Glutamatergic neuron (in vitro differentiated cells): ENCODE measurements around the gene CHST8. TPM values are rescaled to one million over a fixed set of nuclear protein-coding genes. Genes with fewer than 3 reads are reported as not detected.
A peak's percentile ranks its signal among the peaks of the same experiment; 100 is the strongest.
"Not testable (repeated sequence)": the region's sequence is repeated elsewhere in the genome, so short reads cannot be mapped to it uniquely, and the experiment has no call there.

ENCODE experiments used
- DNase-seq: peaks from one replicate; pipeline ENCODE4 v3.0.0; 2022
- H3K27ac Mint-ChIP-seq: one replicate; pipeline ENCODE4 v1.8.0; 2020; ENCODE audit warnings: mild to moderate bottlenecking, mixed read lengths, inconsistent platforms; ENCODE audit not compliant: unreplicated experiment
- H3K27me3 Mint-ChIP-seq: one replicate; pipeline ENCODE4 v1.8.0; 2020; ENCODE audit warnings: mild to moderate bottlenecking, moderate library complexity, mixed read lengths, inconsistent platforms; ENCODE audit not compliant: unreplicated experiment
- H3K36me3 Mint-ChIP-seq: one replicate; pipeline ENCODE4 v1.8.0; 2020; ENCODE audit warnings: mild to moderate bottlenecking, mixed read lengths, inconsistent platforms; ENCODE audit not compliant: unreplicated experiment
- H3K4me1 Mint-ChIP-seq: one replicate; pipeline ENCODE4 v1.8.0; 2020; ENCODE audit warnings: mild to moderate bottlenecking, low read depth, mixed read lengths, inconsistent platforms; ENCODE audit not compliant: unreplicated experiment
- H3K4me3 Mint-ChIP-seq: one replicate; pipeline ENCODE4 v1.8.0; 2020; ENCODE audit warnings: mild to moderate bottlenecking, mixed read lengths, inconsistent platforms; ENCODE audit not compliant: unreplicated experiment
- H3K9me3 Mint-ChIP-seq: one replicate; pipeline ENCODE4 v1.8.0; 2020; ENCODE audit warnings: mild to moderate bottlenecking, moderate library complexity, mixed read lengths, inconsistent platforms; ENCODE audit not compliant: unreplicated experiment
- total RNA-seq: library from RNA; stranded (reverse); fragmentation: NEBNext Ultra II Directional; extraction: Animal tissue kit (Norgen Biotek cat#: 25700); gene quantifications from one replicate; pipeline ENCODE4 v1.2.1, GENCODE V29; 2021; ENCODE audit not compliant: unreplicated experiment
- TF ChIP-seq, protein P1 (sequence below): fragments of 200-600 bp; sonication (generic); IDR thresholded peaks from one replicate; pipeline ENCODE4 v1.5.0; 2021; ENCODE audit not compliant: partially characterized antibody, unreplicated experiment

CHST8 gene
- total RNA-seq, 1 donor from 2014 or later = 235 TPM

DNA sequence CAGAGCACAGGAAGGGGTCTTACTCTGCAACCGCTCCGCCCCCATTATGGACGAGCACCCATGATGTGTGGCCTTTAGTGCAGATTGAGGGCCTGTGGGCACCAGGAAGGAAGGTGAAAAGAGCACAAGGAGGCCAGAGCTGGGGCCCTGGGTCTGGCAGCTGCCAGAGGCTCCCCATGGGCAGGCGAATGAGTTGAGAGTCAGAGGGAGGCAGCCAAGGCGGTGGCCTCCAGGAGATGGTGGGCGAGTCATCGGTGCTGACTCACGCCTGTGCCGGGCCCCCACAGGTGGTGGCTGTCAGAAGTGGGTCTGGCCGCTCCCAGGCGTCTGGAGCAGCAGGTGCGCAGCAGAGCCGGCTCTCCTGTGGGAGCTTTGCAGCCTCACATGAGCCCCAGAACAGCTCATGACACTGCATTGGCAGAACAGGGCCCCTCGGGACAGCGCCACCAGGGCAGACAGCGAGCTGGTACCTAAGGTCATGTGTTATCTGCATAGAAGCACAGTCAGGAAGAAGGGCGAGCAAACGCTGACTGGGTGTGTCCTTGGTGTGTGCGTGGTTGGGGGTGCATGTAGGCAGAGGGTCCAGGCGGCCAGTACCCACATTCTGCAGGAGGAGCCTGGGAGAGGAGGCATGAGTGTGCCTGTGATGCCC lies 68.8 kb downstream of the CHST8 start:
- Mint-ChIP-seq H3K27ac (peak overlapping the region; percentile 82), H3K36me3 (peaks cover 2% of the 10 kb centered on the region), H3K4me3 (peak overlapping the region; percentile 52), H3K4me1 (peaks cover 56% of the 10 kb centered on the region), H3K27me3 (peaks cover 47% of the 10 kb centered on the region), H3K9me3 (peaks cover 37% of the 10 kb centered on the region)
- no peak for DNase-seq
- TF ChIP-seq, protein P1, sequence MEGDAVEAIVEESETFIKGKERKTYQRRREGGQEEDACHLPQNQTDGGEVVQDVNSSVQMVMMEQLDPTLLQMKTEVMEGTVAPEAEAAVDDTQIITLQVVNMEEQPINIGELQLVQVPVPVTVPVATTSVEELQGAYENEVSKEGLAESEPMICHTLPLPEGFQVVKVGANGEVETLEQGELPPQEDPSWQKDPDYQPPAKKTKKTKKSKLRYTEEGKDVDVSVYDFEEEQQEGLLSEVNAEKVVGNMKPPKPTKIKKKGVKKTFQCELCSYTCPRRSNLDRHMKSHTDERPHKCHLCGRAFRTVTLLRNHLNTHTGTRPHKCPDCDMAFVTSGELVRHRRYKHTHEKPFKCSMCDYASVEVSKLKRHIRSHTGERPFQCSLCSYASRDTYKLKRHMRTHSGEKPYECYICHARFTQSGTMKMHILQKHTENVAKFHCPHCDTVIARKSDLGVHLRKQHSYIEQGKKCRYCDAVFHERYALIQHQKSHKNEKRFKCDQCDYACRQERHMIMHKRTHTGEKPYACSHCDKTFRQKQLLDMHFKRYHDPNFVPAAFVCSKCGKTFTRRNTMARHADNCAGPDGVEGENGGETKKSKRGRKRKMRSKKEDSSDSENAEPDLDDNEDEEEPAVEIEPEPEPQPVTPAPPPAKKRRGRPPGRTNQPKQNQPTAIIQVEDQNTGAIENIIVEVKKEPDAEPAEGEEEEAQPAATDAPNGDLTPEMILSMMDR = no peak

DNA sequence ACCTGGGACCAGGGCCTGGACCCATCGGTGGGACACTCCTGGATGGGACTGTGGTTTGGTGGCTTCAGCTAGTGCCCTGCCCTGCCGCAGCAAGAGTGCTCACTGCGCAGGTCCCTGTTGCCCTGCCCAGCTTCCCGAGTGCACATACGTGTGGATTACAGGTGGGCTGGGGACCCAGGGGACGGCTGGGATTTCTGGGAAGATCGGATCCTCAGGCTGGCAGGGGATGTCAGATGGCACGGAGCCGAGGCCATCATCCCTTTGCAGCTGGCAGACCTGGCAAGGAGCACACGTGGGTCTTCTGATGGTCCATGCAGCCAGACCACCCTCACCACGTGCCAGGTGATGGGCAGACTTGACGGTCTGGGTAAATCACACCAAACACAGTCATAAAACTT lies 69.3 kb downstream of the CHST8 start:
- Mint-ChIP-seq H3K36me3 (no peaks in the 10 kb centered on the region), H3K27ac (peak overlapping the region; percentile 17), H3K4me3 (peak overlapping the region; percentile 52), H3K4me1 (peaks cover 51% of the 10 kb centered on the region), H3K27me3 (peaks cover 41% of the 10 kb centered on the region), H3K9me3 (peaks cover 36% of the 10 kb centered on the region)
- TF ChIP-seq, protein P1 = no peak
- no peak for DNase-seq

DNA sequence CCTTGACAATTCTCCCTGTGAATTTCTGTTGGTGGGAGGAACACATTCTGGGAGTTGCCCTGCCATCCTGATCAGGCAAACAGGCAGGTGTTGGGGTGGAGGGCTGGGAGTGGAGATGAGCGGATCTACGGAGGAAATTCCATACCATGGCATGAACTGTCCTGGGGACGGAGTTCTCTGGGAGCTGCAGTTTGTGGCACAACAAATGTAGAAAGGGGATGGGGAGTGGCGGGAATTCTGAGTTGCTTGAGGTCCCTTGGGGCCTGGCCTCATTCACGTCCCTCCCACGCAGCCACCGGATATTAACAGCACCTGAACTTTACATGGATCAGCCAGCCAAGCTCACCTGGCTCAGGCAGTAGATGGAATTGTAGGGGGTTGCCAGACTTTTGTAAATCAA lies 70.0 kb downstream of the CHST8 start:
- peak overlapping the region; percentile 52 for H3K27ac Mint-ChIP-seq
- peak overlapping the region; percentile 72 for H3K4me3 Mint-ChIP-seq
- no peak for DNase-seq
- H3K27me3 Mint-ChIP-seq = peaks cover 35% of the 10 kb centered on the region
- TF ChIP-seq, protein P1 = no peak
- peaks cover 32% of the 10 kb centered on the region for H3K9me3 Mint-ChIP-seq
- no peaks in the 10 kb centered on the region for H3K36me3 Mint-ChIP-seq
- H3K4me1 Mint-ChIP-seq = peaks cover 45% of the 10 kb centered on the region

DNA sequence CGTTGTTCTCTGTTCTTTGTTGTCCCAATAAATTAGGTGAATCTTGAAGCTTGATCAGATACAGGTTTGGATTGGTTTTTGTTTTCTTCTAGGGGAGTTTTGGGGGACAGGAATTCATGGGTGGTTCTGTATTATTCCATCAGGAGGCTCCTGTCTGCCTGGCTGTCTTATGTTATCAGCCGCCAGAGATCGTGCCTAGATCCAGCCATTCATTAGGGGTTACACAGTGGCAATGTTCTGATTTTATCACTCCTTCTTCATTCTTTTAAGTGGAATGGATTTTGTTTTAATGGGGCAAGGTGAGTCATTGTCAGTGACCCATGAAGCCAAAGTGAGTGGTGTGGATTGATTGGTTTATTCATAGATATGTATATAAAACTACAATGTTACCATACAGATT lies 71.9 kb downstream of the CHST8 start:
- Mint-ChIP-seq H3K36me3 (no peaks in the 10 kb centered on the region), H3K9me3 (peaks cover 19% of the 10 kb centered on the region), H3K27ac (no peak overlapping the region), H3K4me1 (peaks cover 32% of the 10 kb centered on the region), H3K27me3 (peaks cover 22% of the 10 kb centered on the region), H3K4me3 (no peak overlapping the region)
- TF ChIP-seq, protein P1 = no peak
- DNase-seq = no peak

DNA sequence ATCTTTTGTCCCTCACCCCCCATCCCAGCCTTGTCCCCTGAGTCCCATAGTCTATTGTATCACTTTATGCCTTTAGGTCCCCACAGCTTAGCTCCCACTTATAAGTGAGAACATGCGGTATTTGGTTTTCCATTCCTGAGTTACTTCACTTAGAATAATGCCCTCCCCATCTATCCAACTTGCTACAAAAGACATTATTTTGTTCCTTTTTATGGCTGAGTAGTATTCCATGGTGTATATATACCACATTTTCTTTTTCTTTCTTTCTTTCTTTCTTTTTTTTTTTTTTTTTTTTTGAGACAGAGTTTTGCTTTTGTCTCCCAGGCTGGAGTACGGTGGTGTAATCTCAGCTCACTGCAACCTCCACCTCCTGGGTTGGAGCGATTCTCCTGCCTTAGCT lies 73.8 kb downstream of the CHST8 start:
- H3K36me3 Mint-ChIP-seq, H3K4me3 Mint-ChIP-seq, H3K27ac Mint-ChIP-seq, DNase-seq: not testable (repeated sequence)
- peaks cover 33% of the 10 kb centered on the region for H3K4me1 Mint-ChIP-seq
- peaks cover 24% of the 10 kb centered on the region for H3K9me3 Mint-ChIP-seq
- peaks cover 27% of the 10 kb centered on the region for H3K27me3 Mint-ChIP-seq
